CD14-positive monocyte (primary cell): ENCODE results near the gene HPCAL4. TPM values are rescaled to one million over a fixed set of nuclear protein-coding genes. Genes with fewer than 3 reads are reported as not detected.

ENCODE experiments used
- DNase-seq, 3 donors: peaks; one replicate each; pipeline ENCODE4 v3.0.0-alpha.2; 2011 to 2022
- H2AFZ ChIP-seq: 2 replicates; pipeline ENCODE4 v1.6.0; 2012; ENCODE audit warnings: mild to moderate bottlenecking, low read depth, low read length, inconsistent platforms; ENCODE audit not compliant: insufficient read depth, poor library complexity, severe bottlenecking
- H3K27ac ChIP-seq, 2 donors: 1 replicate in 1 of 2; 2 replicates in 1 of 2; pipeline ENCODE4 v1.5.1; 2012 to 2013; ENCODE audit warnings: low read length in 2 of 2, control low read depth in 1 of 2, inconsistent platforms in 1 of 2, low read depth in 1 of 2, mild to moderate bottlenecking in 1 of 2
- H3K27me3 ChIP-seq, 2 donors: one replicate each; pipeline versions ENCODE4 v1.6.0 to v1.6.1; 2011 to 2013; ENCODE audit warnings: low read length in 2 of 2; ENCODE audit not compliant: control insufficient read depth in 2 of 2, insufficient read depth in 2 of 2
- H3K36me3 ChIP-seq, 2 donors: replicated peaks in 1 of 2; 1 replicate in 1 of 2; 2 replicates in 1 of 2; pipeline versions ENCODE4 v1.5.1 to v1.6.1; 2012 to 2013; ENCODE audit warnings: low read length in 2 of 2, control low read depth in 1 of 2, inconsistent platforms in 1 of 2, mild to moderate bottlenecking in 1 of 2; ENCODE audit not compliant: insufficient read depth in 2 of 2, control insufficient read depth in 1 of 2
- H3K4me1 ChIP-seq, 2 donors: 1 replicate in 1 of 2; 2 replicates in 1 of 2; pipeline versions ENCODE4 v1.5.1 to v1.6.1; 2012 to 2013; ENCODE audit warnings: low read length in 2 of 2, control low read depth in 1 of 2, inconsistent platforms in 1 of 2, mild to moderate bottlenecking in 1 of 2, moderate library complexity in 1 of 2; ENCODE audit not compliant: insufficient read depth in 2 of 2, control insufficient read depth in 1 of 2
- H3K4me2 ChIP-seq: replicated peaks from 2 replicates; pipeline ENCODE3; 2012; ENCODE audit warnings: low read length, moderate library complexity, mild to moderate bottlenecking; ENCODE audit not compliant: poor library complexity, severe bottlenecking; ENCODE audit errors: extremely low read depth
- H3K4me3 ChIP-seq, 3 experiments: fragments of 200-600 bp in 1 of 3; sonication (generic) in 1 of 3; replicated peaks in 1 of 3; 1 replicate in 2 of 3; 2 replicates in 1 of 3; pipeline ENCODE4 v1.5.1; 2011 to 2013; ENCODE audit warnings: low read length in 3 of 3, mild to moderate bottlenecking in 3 of 3, control low read depth in 2 of 3, low read depth in 2 of 3, inconsistent platforms in 1 of 3, moderate library complexity in 1 of 3
- H3K79me2 ChIP-seq: 2 replicates; pipeline ENCODE4 v1.6.0; 2012; ENCODE audit warnings: mild to moderate bottlenecking, control low read depth, inconsistent platforms, low read length, moderate library complexity; ENCODE audit not compliant: insufficient read depth
- H3K9ac ChIP-seq: 2 replicates; pipeline ENCODE4 v1.6.0; 2017; ENCODE audit warnings: low read length, mild to moderate bottlenecking; ENCODE audit not compliant: insufficient read depth, poor library complexity, severe bottlenecking
- H3K9me3 ChIP-seq, 2 donors: replicated peaks in 1 of 2; 1 replicate in 1 of 2; 2 replicates in 1 of 2; pipeline versions ENCODE4 v1.5.1 to v1.6.1; 2012 to 2013; ENCODE audit warnings: low read length in 2 of 2, control low read depth in 1 of 2; ENCODE audit not compliant: control insufficient read depth in 1 of 2, insufficient read depth in 1 of 2
- H4K20me1 ChIP-seq: 2 replicates; pipeline ENCODE4 v1.6.0; 2012; ENCODE audit warnings: mild to moderate bottlenecking, low read length, control low read depth, moderate library complexity; ENCODE audit not compliant: insufficient read depth
- H3K27ac Mint-ChIP-seq, 7 donors: one replicate each; pipeline ENCODE4 v1.8.0; 2020; ENCODE audit warnings: mild to moderate bottlenecking in 7 of 7, mixed read lengths in 7 of 7, moderate library complexity in 6 of 7, inconsistent platforms in 2 of 7
- H3K27me3 Mint-ChIP-seq, 3 donors: one replicate each; pipeline ENCODE4 v1.8.0; 2021 to 2022; ENCODE audit warnings: low read depth in 3 of 3, mild to moderate bottlenecking in 3 of 3, mixed read lengths in 3 of 3, moderate library complexity in 3 of 3, inconsistent platforms in 1 of 3
- H3K36me3 Mint-ChIP-seq, 2 donors: one replicate each; pipeline ENCODE4 v1.8.0; 2020; ENCODE audit warnings: mixed read lengths in 2 of 2, inconsistent platforms in 1 of 2, mild to moderate bottlenecking in 1 of 2
- H3K4me1 Mint-ChIP-seq: one replicate; pipeline ENCODE4 v1.8.0; 2020; ENCODE audit warnings: mild to moderate bottlenecking, mixed read lengths
- H3K4me3 Mint-ChIP-seq, 2 donors: one replicate each; pipeline ENCODE4 v1.8.0; 2020; ENCODE audit warnings: mild to moderate bottlenecking in 2 of 2, mixed read lengths in 2 of 2, moderate library complexity in 1 of 2
- H3K9me3 Mint-ChIP-seq, 7 donors: one replicate each; pipeline ENCODE4 v1.8.0; 2020 to 2022; ENCODE audit warnings: mixed read lengths in 7 of 7, mild to moderate bottlenecking in 6 of 7, moderate library complexity in 6 of 7, inconsistent platforms in 2 of 7
- WGBS: methylation state at CpG from one replicate; pipeline ENCODE4 v1.1.5; 2013; ENCODE audit warnings: missing lambda C conversion rate; ENCODE audit not compliant: insufficient coverage; 5-methylcytosine and 5-hydroxymethylcytosine counted together
- intact Hi-C, 2 donors: fragments of 100-400 bp; cut with micrococcal nuclease; formaldehyde crosslinking; loops; one replicate each; pipeline versions ENCODE4 v1.15.0 to v1.15.1; 2023
- polyA plus RNA-seq, 3 donors: library from polyadenylated mRNA; depleted of rRNA in 1 of 3; unstranded in 2 of 3; stranded (reverse) in 1 of 3; fragments of 300-500 nt in 2 of 3; fragments of >200 nt in 1 of 3; fragmentation: Illumina TruSeq in 2 of 3; gene quantifications; 1 replicate in 2 of 3; 2 replicates in 1 of 3; pipeline ENCODE4 v1.2.3, GENCODE V29; 2012 to 2021
- TF ChIP-seq, protein P1 (sequence below): fragments of 200-600 bp; IDR thresholded peaks from one replicate; pipeline ENCODE4 v1.8.0; 2022; ENCODE audit warnings: antibody characterized with exemption, mild to moderate bottlenecking

Gene HPCAL4
- polyA plus RNA-seq, 3 donors = 0.03 to 0.05 TPM; not detected in 1

DNA sequence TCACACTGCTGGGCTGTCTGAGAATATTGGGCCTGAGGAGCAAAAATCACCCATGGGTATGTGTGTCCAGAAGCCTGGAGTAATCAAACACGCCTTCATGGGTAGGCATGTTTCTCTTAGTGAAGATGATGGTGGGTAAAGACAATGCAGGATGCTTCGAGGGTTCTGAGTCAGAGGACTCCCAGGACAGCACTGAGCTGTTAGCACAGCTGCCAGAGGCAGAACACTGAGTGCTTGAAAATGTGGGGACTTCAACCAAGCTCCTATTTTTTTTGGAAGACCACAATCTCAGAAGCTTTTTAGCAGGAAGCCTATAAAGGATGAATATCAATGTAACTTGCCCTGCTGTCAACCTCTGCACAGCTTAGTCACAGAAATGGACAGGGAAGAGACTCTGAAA is 11.4 kb downstream of the HPCAL4 start:
- peaks cover 8% of the 10 kb centered on the region for H3K4me1 Mint-ChIP-seq
- H3K9ac ChIP-seq = no peak overlapping the region
- no peak overlapping the region for H3K27ac Mint-ChIP-seq
- peaks cover 30 to 49% of the 10 kb centered on the region in 2 donors for H3K27me3 ChIP-seq
- H3K27ac ChIP-seq = no peak overlapping the region
- H3K36me3 Mint-ChIP-seq = peaks cover 0 to 6% of the 10 kb centered on the region in 2 donors
- no peaks in the 10 kb centered on the region for H3K36me3 ChIP-seq
- H3K4me2 ChIP-seq = no peak overlapping the region
- H3K9me3 Mint-ChIP-seq = peaks cover 0 to 13% (median 8%) of the 10 kb centered on the region in 7 donors
- H2AFZ ChIP-seq = no peak overlapping the region
- H3K27me3 Mint-ChIP-seq = peaks cover 44 to 59% (median 52%) of the 10 kb centered on the region in 3 donors
- WGBS = 85% methylated on average over 2 of the region's 2 CpGs
- no peaks in the 10 kb centered on the region for H3K4me1 ChIP-seq
- H3K9me3 ChIP-seq = no peaks in the 10 kb centered on the region
- H3K4me3 Mint-ChIP-seq = no peak overlapping the region
- no peak overlapping the region for H3K4me3 ChIP-seq
- H3K79me2 ChIP-seq = no peaks in the 10 kb centered on the region
- intact Hi-C loops = no loop called here
- no peak for DNase-seq
- TF ChIP-seq, protein P1, sequence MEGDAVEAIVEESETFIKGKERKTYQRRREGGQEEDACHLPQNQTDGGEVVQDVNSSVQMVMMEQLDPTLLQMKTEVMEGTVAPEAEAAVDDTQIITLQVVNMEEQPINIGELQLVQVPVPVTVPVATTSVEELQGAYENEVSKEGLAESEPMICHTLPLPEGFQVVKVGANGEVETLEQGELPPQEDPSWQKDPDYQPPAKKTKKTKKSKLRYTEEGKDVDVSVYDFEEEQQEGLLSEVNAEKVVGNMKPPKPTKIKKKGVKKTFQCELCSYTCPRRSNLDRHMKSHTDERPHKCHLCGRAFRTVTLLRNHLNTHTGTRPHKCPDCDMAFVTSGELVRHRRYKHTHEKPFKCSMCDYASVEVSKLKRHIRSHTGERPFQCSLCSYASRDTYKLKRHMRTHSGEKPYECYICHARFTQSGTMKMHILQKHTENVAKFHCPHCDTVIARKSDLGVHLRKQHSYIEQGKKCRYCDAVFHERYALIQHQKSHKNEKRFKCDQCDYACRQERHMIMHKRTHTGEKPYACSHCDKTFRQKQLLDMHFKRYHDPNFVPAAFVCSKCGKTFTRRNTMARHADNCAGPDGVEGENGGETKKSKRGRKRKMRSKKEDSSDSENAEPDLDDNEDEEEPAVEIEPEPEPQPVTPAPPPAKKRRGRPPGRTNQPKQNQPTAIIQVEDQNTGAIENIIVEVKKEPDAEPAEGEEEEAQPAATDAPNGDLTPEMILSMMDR = no peak
- no peaks in the 10 kb centered on the region for H4K20me1 ChIP-seq

DNA sequence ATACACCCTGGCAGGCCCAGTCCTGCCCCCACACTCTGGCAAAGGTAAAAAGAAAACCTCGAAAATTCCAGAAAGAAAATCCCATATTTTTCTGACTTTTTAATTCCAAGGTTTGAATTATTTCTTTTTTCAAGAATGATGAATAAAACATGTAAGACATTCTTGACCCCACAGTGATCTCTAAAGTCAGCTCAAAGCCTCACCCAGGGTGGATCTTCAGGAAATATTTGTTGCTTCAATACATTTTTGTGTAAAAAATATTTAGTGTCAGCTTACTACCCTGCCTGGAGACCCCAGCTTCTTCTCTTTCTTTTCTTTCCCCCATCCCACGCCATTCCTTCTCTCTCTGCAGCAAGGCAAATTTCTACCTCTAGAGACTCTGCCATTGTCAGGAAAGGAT is 12.3 kb downstream of the HPCAL4 start:
- Histone ChIP-seq H3K9ac (peak overlapping the region; percentile 8), H3K9me3 (no peaks in the 10 kb centered on the region), H2AFZ (no peak overlapping the region), H3K4me1 (no peaks in the 10 kb centered on the region), H4K20me1 (no peaks in the 10 kb centered on the region), H3K79me2 (no peaks in the 10 kb centered on the region), H3K36me3 (no peaks in the 10 kb centered on the region), H3K27me3 (peaks cover 24 to 46% of the 10 kb centered on the region in 2 donors), H3K4me3 (no peak overlapping the region), H3K27ac (no peak overlapping the region), H3K4me2 (no peak overlapping the region)
- Mint-ChIP-seq H3K9me3 (peaks cover 0 to 6% (median 5%) of the 10 kb centered on the region in 7 donors), H3K27me3 (peaks cover 37 to 57% (median 50%) of the 10 kb centered on the region in 3 donors), H3K27ac (no peak overlapping the region), H3K36me3 (peaks cover 0 to 2% of the 10 kb centered on the region in 2 donors), H3K4me3 (no peak overlapping the region), H3K4me1 (peaks cover 7% of the 10 kb centered on the region)
- DNase-seq = no peak
- intact Hi-C loops = no loop called here
- TF ChIP-seq, protein P1 = no peak
- no CpG with 5 or more reads among the region's 2 CpGs for WGBS
